B cell (primary cell): ENCODE results near the gene PPEF2. TPM values are rescaled to one million over a fixed set of nuclear protein-coding genes. Genes with fewer than 3 reads are reported as not detected.

Experiments used
- ATAC-seq: fragments of 200-7000 bp; cut with Tn5 transposase; one replicate; pipeline ENCODE4 v1.10.0; 2021; ENCODE audit warnings: low read depth, mild to moderate bottlenecking, moderate number of reproducible peaks, moderate library complexity
- CTCF ChIA-PET: fragments of 350-600 bp; sonication (Branson Sonifier 250); formaldehyde crosslinking; loops from one replicate; lab custom pipeline; 2021; ENCODE audit warnings: antibody characterized with exemption, inconsistent platforms; lab: Charles Lee
- POLR2A ChIA-PET: fragments of 350-600 bp; sonication (Branson Sonifier 250); formaldehyde crosslinking; loops from one replicate; lab custom pipeline; 2021; ENCODE audit warnings: antibody characterized with exemption; lab: Charles Lee
- DNase-seq: peaks from one replicate; pipeline ENCODE4 v3.0.0; 2013
- H2AFZ ChIP-seq: 2 replicates; pipeline ENCODE4 v1.6.1; 2012; ENCODE audit warnings: mild to moderate bottlenecking, low read depth, low read length; ENCODE audit not compliant: insufficient read depth, poor library complexity, severe bottlenecking
- H3K27ac ChIP-seq, 2 donors: 1 replicate in 1 of 2; 2 replicates in 1 of 2; pipeline ENCODE4 v1.5.1; 2012 to 2013; ENCODE audit warnings: low read length in 2 of 2, mild to moderate bottlenecking in 2 of 2, moderate library complexity in 1 of 2
- H3K27me3 ChIP-seq, 4 experiments: fragments of 200-600 bp in 1 of 4; sonication (generic) in 1 of 4; replicated peaks in 1 of 4; 1 replicate in 2 of 4; 2 replicates in 2 of 4; pipeline versions ENCODE4 v1.6.1 to v1.7.0; 2013 to 2016; ENCODE audit warnings: low read length in 3 of 4, mild to moderate bottlenecking in 2 of 4, mixed read lengths in 1 of 4, moderate library complexity in 1 of 4; ENCODE audit not compliant: insufficient read depth in 4 of 4, control insufficient read depth in 3 of 4; ENCODE audit errors: control extremely low read depth in 1 of 4
- H3K36me3 ChIP-seq, 2 experiments: replicated peaks in 1 of 2; 1 replicate in 1 of 2; 2 replicates in 1 of 2; pipeline versions ENCODE4 v1.6.1 to v1.7.1; 2013; ENCODE audit warnings: low read length in 1 of 2; ENCODE audit not compliant: insufficient read depth in 2 of 2, control insufficient read depth in 1 of 2; ENCODE audit errors: control extremely low read depth in 1 of 2, extremely low read depth in 1 of 2
- H3K4me1 ChIP-seq, 2 donors: fragments of 200-600 bp in 1 of 2; sonication (generic) in 1 of 2; 1 replicate in 1 of 2; 2 replicates in 1 of 2; pipeline versions ENCODE4 v1.5.1 to v1.6.1; 2013 to 2017; ENCODE audit warnings: low read length in 2 of 2; ENCODE audit not compliant: control insufficient read depth in 2 of 2, insufficient read depth in 2 of 2
- H3K4me2 ChIP-seq: replicated peaks from 2 replicates; pipeline ENCODE3; 2012; ENCODE audit warnings: mild to moderate bottlenecking, low read depth, low read length; ENCODE audit not compliant: poor library complexity, severe bottlenecking
- H3K4me3 ChIP-seq, 5 experiments: fragments of 200-600 bp in 1 of 5; sonication (generic) in 1 of 5; 1 replicate in 3 of 5; 2 replicates in 2 of 5; pipeline versions ENCODE4 v1.5.1 to v1.7.0; 2011 to 2016; ENCODE audit warnings: low read length in 4 of 5, mild to moderate bottlenecking in 4 of 5, low read depth in 2 of 5, control low read depth in 1 of 5, moderate library complexity in 1 of 5; ENCODE audit not compliant: insufficient read depth in 1 of 5; ENCODE audit errors: control extremely low read depth in 1 of 5, extremely low read depth in 1 of 5
- H3K79me2 ChIP-seq: fragments of 200-600 bp; sonication (generic); one replicate; pipeline ENCODE4 v1.6.0; 2016; ENCODE audit warnings: low read length; ENCODE audit not compliant: control insufficient read depth, insufficient read depth
- H3K9ac ChIP-seq: fragments of 200-600 bp; sonication (generic); 2 replicates; pipeline ENCODE4 v1.6.1; 2017; ENCODE audit warnings: mild to moderate bottlenecking, low read length, moderate library complexity
- H3K9me3 ChIP-seq, 3 donors: one replicate each; pipeline versions ENCODE4 v1.6.1 to v1.7.1; 2013; ENCODE audit warnings: low read length in 2 of 3; ENCODE audit not compliant: control insufficient read depth in 2 of 3, insufficient read depth in 1 of 3; ENCODE audit errors: control extremely low read depth in 1 of 3
- H4K20me1 ChIP-seq: 2 replicates; pipeline ENCODE4 v1.6.0; 2012; ENCODE audit warnings: mild to moderate bottlenecking, low read length; ENCODE audit not compliant: insufficient read depth, control insufficient read depth, poor library complexity, severe bottlenecking
- H3K27ac Mint-ChIP-seq: one replicate; pipeline ENCODE4 v1.8.0; 2021; ENCODE audit warnings: mixed read lengths
- H3K27me3 Mint-ChIP-seq: one replicate; pipeline ENCODE4 v1.8.0; 2021; ENCODE audit warnings: mixed read lengths
- H3K4me1 Mint-ChIP-seq: one replicate; pipeline ENCODE4 v1.8.0; 2021; ENCODE audit warnings: mixed read lengths
- H3K4me3 Mint-ChIP-seq: one replicate; pipeline ENCODE4 v1.8.0; 2021; ENCODE audit warnings: mixed read lengths
- H3K9me3 Mint-ChIP-seq: one replicate; pipeline ENCODE4 v1.8.0; 2022; ENCODE audit warnings: mixed read lengths; ENCODE audit not compliant: insufficient read depth
- CTCF ChIP-seq: fragments of 200-600 bp; IDR thresholded peaks from one replicate; pipeline ENCODE4 v1.8.0; 2022; ENCODE audit warnings: antibody characterized with exemption, mild to moderate bottlenecking
- EZH2 ChIP-seq: IDR thresholded peaks from 2 replicates; pipeline ENCODE4 v1.6.1; 2012; ENCODE audit warnings: borderline replicate concordance, low read depth, mild to moderate bottlenecking, moderate library complexity, low read length; ENCODE audit not compliant: insufficient read depth, poor library complexity, severe bottlenecking
- WGBS: methylation state at CpG from one replicate; pipeline ENCODE4 v1.1.5; 2013; ENCODE audit warnings: missing lambda C conversion rate; ENCODE audit not compliant: insufficient coverage; 5-methylcytosine and 5-hydroxymethylcytosine counted together
- intact Hi-C: fragments of 100-400 bp; cut with micrococcal nuclease; formaldehyde crosslinking; loops from one replicate; pipeline ENCODE4 v1.10.0; 2022
- polyA plus RNA-seq: library from polyadenylated mRNA; depleted of rRNA; stranded (reverse); fragments of >200 nt; gene quantifications from 2 replicates; pipeline ENCODE4 v1.2.3, GENCODE V29; 2012
- total RNA-seq, 2 donors: library from RNA; stranded (reverse); fragments of 120-200 nt in 1 of 2; gene quantifications; 1 replicate in 1 of 2; 2 replicates in 1 of 2; pipeline versions ENCODE4 v1.2.3 to v1.2.4, GENCODE V29; 2013 to 2022

The PPEF2 gene
- total and polyA plus RNA-seq, 2 donors (not counting 1 experiment from before 2014, with no cell fraction given): 0.07 to 0.10 TPM

GRCh38 chr4:75821216-75821615 is 81.0 kb downstream of the PPEF2 start:
- DNase-seq: no peak
- Histone ChIP-seq H3K4me3 (no peak overlapping the region), H4K20me1 (no peaks in the 10 kb centered on the region), H3K4me1 (no peaks in the 10 kb centered on the region), H3K9me3 (no peaks in the 10 kb centered on the region), H3K27me3 (no peaks in the 10 kb centered on the region), H3K9ac (no peak overlapping the region), H3K27ac (no peak overlapping the region), H2AFZ (no peak overlapping the region), H3K36me3 (no peaks in the 10 kb centered on the region), H3K79me2 (no peaks in the 10 kb centered on the region), H3K4me2 (no peak overlapping the region)
- Mint-ChIP-seq H3K4me1 (no peaks in the 10 kb centered on the region), H3K27me3 (peaks cover 5% of the 10 kb centered on the region), H3K4me3 (no peak overlapping the region), H3K9me3 (no peaks in the 10 kb centered on the region), H3K27ac (no peak overlapping the region)
- ChIA-PET CTCF (no interaction called here), POLR2A (no interaction called here)
- TF ChIP-seq CTCF (no peak), EZH2 (no peak)
- intact Hi-C loops: no loop called here
- WGBS: no CpG with 5 or more reads among the region's 3 CpGs
- no peak for ATAC-seq

- CTCF ChIA-PET: no interaction called here
Observed at GRCh38 chr4:75820676-75821075, 81.6 kb downstream of the PPEF2 start.

More at GRCh38 chr4:75820676-75821075, 81.6 kb downstream of the PPEF2 start:
- Mint-ChIP-seq H3K27me3 (peaks cover 1% of the 10 kb centered on the region), H3K27ac (no peak overlapping the region), H3K4me1 (no peaks in the 10 kb centered on the region), H3K4me3 (no peak overlapping the region), H3K9me3 (no peaks in the 10 kb centered on the region)
- WGBS: 100% methylated on average over 1 of the region's 3 CpGs
- DNase-seq (no peak), ATAC-seq (no peak)
- H3K4me1 ChIP-seq: no peaks in the 10 kb centered on the region
- intact Hi-C loops: no loop called here
- H3K36me3 ChIP-seq: no peaks in the 10 kb centered on the region
- TF ChIP-seq EZH2: no peak
- TF ChIP-seq CTCF: no peak
- H4K20me1 ChIP-seq: no peaks in the 10 kb centered on the region
- no peak overlapping the region for H3K27ac ChIP-seq
- H3K4me2 ChIP-seq: no peak overlapping the region
- POLR2A ChIA-PET: no interaction called here
- H3K27me3 ChIP-seq: no peaks in the 10 kb centered on the region
- no peak overlapping the region for H3K9ac ChIP-seq
- no peaks in the 10 kb centered on the region for H3K79me2 ChIP-seq
- no peaks in the 10 kb centered on the region for H3K9me3 ChIP-seq
- H3K4me3 ChIP-seq: no peak overlapping the region
- no peak overlapping the region for H2AFZ ChIP-seq
